HUES48 (cell line): ENCODE data around the gene FBLIM1.

ENCODE experiments used
- H3K27ac ChIP-seq: one replicate; pipeline ENCODE4 v1.7.0; 2013; ENCODE audit warnings: low read depth, low read length, inconsistent platforms
- H3K27me3 ChIP-seq: 2 replicates; pipeline ENCODE4 v1.6.1; 2013; ENCODE audit warnings: mild to moderate bottlenecking, low read length; ENCODE audit not compliant: control insufficient read depth, insufficient read depth
- H3K36me3 ChIP-seq: 2 replicates; pipeline ENCODE4 v1.6.1; 2013; ENCODE audit warnings: low read length; ENCODE audit not compliant: control insufficient read depth, insufficient read depth
- H3K4me1 ChIP-seq: 2 replicates; pipeline ENCODE4 v1.6.1; 2013; ENCODE audit warnings: mild to moderate bottlenecking, low read length; ENCODE audit not compliant: control insufficient read depth, insufficient read depth
- H3K4me3 ChIP-seq: 2 replicates; pipeline ENCODE4 v1.5.1; 2013; ENCODE audit warnings: mild to moderate bottlenecking, low read depth, low read length
- H3K9ac ChIP-seq: 2 replicates; pipeline ENCODE4 v1.6.1; 2013; ENCODE audit warnings: mild to moderate bottlenecking, low read depth, low read length, moderate library complexity
- H3K9me3 ChIP-seq: 2 replicates; pipeline ENCODE4 v1.6.1; 2013; ENCODE audit warnings: low read length; ENCODE audit not compliant: control insufficient read depth, insufficient read depth

Gene FBLIM1

DNA sequence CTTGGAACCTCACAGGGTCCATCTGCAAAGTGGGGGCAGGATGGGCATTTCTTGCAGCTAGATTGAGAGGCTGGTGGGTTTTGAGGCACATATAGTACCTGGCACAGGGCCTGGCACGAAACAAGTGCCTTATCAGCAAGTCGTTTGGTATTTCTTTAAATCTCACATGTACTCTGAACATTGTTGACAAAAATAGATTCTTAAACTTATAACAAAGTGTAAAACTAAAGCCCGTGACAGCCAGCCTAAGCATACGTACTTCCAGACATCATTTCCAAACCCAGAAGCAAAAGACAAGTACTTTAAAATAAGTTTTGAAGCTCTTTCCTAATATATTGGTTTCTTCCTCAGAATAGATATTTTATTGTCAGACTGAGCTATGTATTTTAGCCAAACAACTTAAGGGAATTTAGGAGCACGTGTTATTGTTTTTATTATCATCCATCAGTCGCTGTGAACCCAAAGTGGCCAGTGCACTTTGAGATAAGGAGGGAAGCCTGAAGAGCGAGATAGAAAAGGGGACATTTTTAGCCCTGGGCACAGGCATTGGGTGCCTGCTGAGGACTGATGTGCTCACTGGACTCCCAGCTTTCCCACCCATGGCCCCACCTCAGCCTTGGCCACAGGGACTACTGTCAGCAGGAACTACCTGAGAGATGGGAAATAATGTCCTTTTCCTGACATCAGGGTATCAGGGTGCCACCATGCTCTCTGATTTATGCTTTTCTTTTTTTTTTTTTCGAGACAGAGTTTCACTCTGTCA is 3.0 kb downstream of the FBLIM1 start:
- H3K27ac ChIP-seq, result no peak overlapping the region
- H3K4me3 ChIP-seq, result no peak overlapping the region
- H3K9ac ChIP-seq, result no peak overlapping the region
- H3K9me3 ChIP-seq, result no peaks in the 10 kb centered on the region
- peaks cover 23% of the 10 kb centered on the region for H3K4me1 ChIP-seq
- H3K36me3 ChIP-seq, result peaks cover 27% of the 10 kb centered on the region
- no peaks in the 10 kb centered on the region for H3K27me3 ChIP-seq

DNA sequence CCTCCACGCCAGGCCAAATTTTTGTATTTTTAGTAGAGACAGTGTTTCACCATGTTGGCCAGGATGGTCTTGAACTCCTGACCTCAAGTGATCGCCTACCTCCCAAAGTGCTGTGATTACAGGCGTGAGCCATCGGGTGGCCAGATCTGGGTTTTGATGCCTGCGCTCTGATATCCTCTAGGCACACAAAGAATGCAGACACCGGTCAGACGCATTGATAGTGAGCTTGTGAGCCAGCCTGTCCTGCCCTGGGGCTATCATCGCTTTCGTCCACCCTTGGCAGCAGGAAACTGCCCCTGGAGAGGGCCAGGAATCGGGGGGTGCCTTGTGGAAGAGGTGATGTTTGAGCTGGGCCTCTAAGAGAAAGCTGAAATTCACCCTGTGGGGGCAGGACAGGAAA is 4.0 kb downstream of the FBLIM1 start:
- Histone ChIP-seq H3K27ac (no peak overlapping the region), H3K9ac (no peak overlapping the region), H3K36me3 (peaks cover 34% of the 10 kb centered on the region), H3K4me1 (peaks cover 14% of the 10 kb centered on the region), H3K27me3 (no peaks in the 10 kb centered on the region), H3K9me3 (no peaks in the 10 kb centered on the region), H3K4me3 (no peak overlapping the region)

GRCh38 chr1:15764269-15764764 is 5.7 kb downstream of the FBLIM1 start:
- H3K4me3 ChIP-seq, result no peak overlapping the region
- H3K4me1 ChIP-seq, result peaks cover 9% of the 10 kb centered on the region; the same call in 1 of the 2 replicates
- no peaks in the 10 kb centered on the region for H3K27me3 ChIP-seq
- no peak overlapping the region for H3K9ac ChIP-seq
- H3K9me3 ChIP-seq, result no peaks in the 10 kb centered on the region
- no peak overlapping the region for H3K27ac ChIP-seq
- peaks cover 51% of the 10 kb centered on the region for H3K36me3 ChIP-seq

- peaks cover 9% of the 10 kb centered on the region; the same call in 1 of the 2 replicates for H3K4me1 ChIP-seq
- H3K27me3 ChIP-seq, result no peaks in the 10 kb centered on the region
- H3K9ac ChIP-seq, result no peak overlapping the region
- no peak overlapping the region for H3K27ac ChIP-seq
- H3K9me3 ChIP-seq, result no peaks in the 10 kb centered on the region
- no peak overlapping the region for H3K4me3 ChIP-seq
- H3K36me3 ChIP-seq, result peaks cover 53% of the 10 kb centered on the region
Observed at GRCh38 chr1:15764890-15765289, 6.3 kb downstream of the FBLIM1 start.

- H3K9ac ChIP-seq, result no peak overlapping the region
- H3K4me3 ChIP-seq, result no peak overlapping the region
- no peak overlapping the region for H3K27ac ChIP-seq
- H3K27me3 ChIP-seq, result no peaks in the 10 kb centered on the region
- H3K9me3 ChIP-seq, result no peaks in the 10 kb centered on the region
- H3K36me3 ChIP-seq, result peaks cover 60% of the 10 kb centered on the region
- peaks cover 8% of the 10 kb centered on the region; the same call in 1 of the 2 replicates for H3K4me1 ChIP-seq
Observed at GRCh38 chr1:15765495-15766194, 7.0 kb downstream of the FBLIM1 start.

GRCh38 chr1:15767941-15768340 is 9.3 kb downstream of the FBLIM1 start:
- Histone ChIP-seq H3K27me3 (no peaks in the 10 kb centered on the region), H3K27ac (no peak overlapping the region), H3K36me3 (peaks cover 78% of the 10 kb centered on the region), H3K4me1 (no peaks in the 10 kb centered on the region), H3K9me3 (no peaks in the 10 kb centered on the region), H3K4me3 (no peak overlapping the region), H3K9ac (no peak overlapping the region)

- no peaks in the 10 kb centered on the region for H3K9me3 ChIP-seq
- H3K4me3 ChIP-seq, result no peak overlapping the region
- peaks cover 79% of the 10 kb centered on the region for H3K36me3 ChIP-seq
- no peak overlapping the region for H3K9ac ChIP-seq
- H3K27ac ChIP-seq, result no peak overlapping the region
- H3K27me3 ChIP-seq, result no peaks in the 10 kb centered on the region
- no peaks in the 10 kb centered on the region for H3K4me1 ChIP-seq
Observed at GRCh38 chr1:15768388-15768787, 9.8 kb downstream of the FBLIM1 start.

DNA sequence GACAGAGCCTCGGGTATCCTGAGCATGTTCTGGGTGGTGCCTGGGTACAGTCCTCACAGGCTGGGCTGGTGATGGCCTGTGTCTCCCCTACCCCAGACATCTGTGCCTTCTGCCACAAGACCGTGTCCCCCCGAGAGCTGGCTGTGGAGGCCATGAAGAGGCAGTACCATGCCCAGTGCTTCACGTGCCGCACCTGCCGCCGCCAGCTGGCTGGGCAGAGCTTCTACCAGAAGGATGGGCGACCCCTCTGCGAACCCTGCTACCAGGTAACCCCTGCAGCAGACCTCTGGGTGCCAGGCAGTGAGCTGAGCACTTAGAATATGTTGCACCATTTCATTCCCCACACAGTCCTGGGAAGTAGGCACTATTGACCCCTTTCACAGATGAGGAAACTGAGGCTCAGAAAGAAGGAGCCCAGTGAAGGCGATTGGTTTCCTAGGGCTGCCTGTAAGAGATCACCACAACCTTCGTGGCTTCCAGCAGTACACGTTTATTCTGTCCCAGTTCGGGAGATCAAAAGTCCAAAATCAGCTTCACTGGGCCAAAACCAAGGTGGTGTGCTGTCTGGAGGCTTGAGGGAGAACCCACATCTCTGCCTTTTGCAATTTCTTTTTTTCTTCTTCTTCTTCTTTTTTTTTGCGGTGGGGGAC is 11.8 kb downstream of the FBLIM1 start:
- Histone ChIP-seq H3K4me3 (no peak overlapping the region), H3K9ac (no peak overlapping the region), H3K27me3 (no peaks in the 10 kb centered on the region), H3K27ac (no peak overlapping the region), H3K9me3 (no peaks in the 10 kb centered on the region), H3K36me3 (peaks cover 78% of the 10 kb centered on the region), H3K4me1 (no peaks in the 10 kb centered on the region)

- Histone ChIP-seq H3K9ac (no peak overlapping the region), H3K9me3 (no peaks in the 10 kb centered on the region), H3K36me3 (peaks cover 81% of the 10 kb centered on the region), H3K27me3 (no peaks in the 10 kb centered on the region), H3K4me3 (no peak overlapping the region), H3K4me1 (no peaks in the 10 kb centered on the region), H3K27ac (no peak overlapping the region)
Observed at GRCh38 chr1:15771836-15772515, 13.4 kb downstream of the FBLIM1 start.

DNA sequence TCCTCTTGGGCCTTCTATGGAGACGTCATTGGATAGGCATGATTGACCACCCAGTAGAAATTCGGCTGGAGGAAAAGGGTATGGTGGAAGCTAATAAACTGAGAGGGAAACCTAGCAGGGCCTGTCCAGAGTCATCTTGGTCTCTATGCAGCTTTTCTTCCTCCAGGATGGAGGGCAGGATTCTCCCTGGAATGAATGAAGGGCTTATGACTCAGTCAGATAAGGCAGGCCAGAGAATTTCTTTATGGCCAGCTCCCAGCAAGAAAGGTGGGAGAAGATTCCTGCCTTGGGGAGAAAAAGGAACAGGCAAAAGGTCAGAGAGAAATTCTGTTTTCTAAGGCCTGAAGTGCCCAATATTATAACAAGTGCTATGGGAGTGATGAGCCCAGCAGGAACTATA is 17.1 kb downstream of the FBLIM1 start:
- no peak overlapping the region for H3K4me3 ChIP-seq
- H3K27me3 ChIP-seq, result no peaks in the 10 kb centered on the region
- H3K27ac ChIP-seq, result no peak overlapping the region
- no peaks in the 10 kb centered on the region for H3K4me1 ChIP-seq
- H3K9ac ChIP-seq, result no peak overlapping the region
- H3K36me3 ChIP-seq, result peaks cover 77% of the 10 kb centered on the region
- no peaks in the 10 kb centered on the region for H3K9me3 ChIP-seq
